Endothelial cell of umbilical vein (primary cell): ENCODE results near the gene LRRC34. TPM values are rescaled to one million over a fixed set of nuclear protein-coding genes. Genes with fewer than 3 reads are reported as not detected.

Source experiments
- BruUV-seq: library from RNA; stranded (reverse); fragments of 400-500 nt; replicated peaks from 2 replicates; lab custom pipeline; 2021; lab: Mats Ljungman, UMichigan
- CTCF ChIA-PET: fragments of 300-600, 350-600 bp; sonication (Branson Sonifier 250); formaldehyde crosslinking; loops from one replicate; lab custom pipeline; 2021; ENCODE audit warnings: antibody characterized with exemption, inconsistent platforms; lab: Charles Lee
- POLR2A ChIA-PET: fragments of 300-600, 350-600 bp; sonication (Branson Sonifier 250); formaldehyde crosslinking; loops from one replicate; lab custom pipeline; 2021; ENCODE audit warnings: antibody characterized with exemption, inconsistent platforms; lab: Charles Lee
- DNase-seq: peaks from one replicate; pipeline ENCODE4 v3.0.0-alpha.2; 2011; ENCODE audit warnings: low read depth, low spot score
- FAIRE-seq: peaks from 2 replicates; lab custom pipeline; 2011; peaks lifted over from hg19 to GRCh38; lab: Jason Lieb, UNC
- H2AFZ ChIP-seq: 2 replicates; pipeline ENCODE4 v1.6.0; 2012; ENCODE audit warnings: low read depth, low read length, control low read depth, inconsistent platforms
- H3K27ac ChIP-seq: 2 replicates; pipeline ENCODE4 v1.5.1; 2011; ENCODE audit warnings: low read depth, mild to moderate bottlenecking, control low read depth, low read length, moderate library complexity; ENCODE audit not compliant: insufficient read depth
- H3K27me3 ChIP-seq, 2 experiments: 2 replicates each; pipeline versions ENCODE4 v1.6.0 to v1.6.1; 2011; ENCODE audit warnings: low read length in 2 of 2, mixed read lengths in 1 of 2; ENCODE audit not compliant: control insufficient read depth in 2 of 2, insufficient read depth in 2 of 2
- H3K36me3 ChIP-seq, 2 experiments: 2 replicates in 1 of 2; 3 replicates in 1 of 2; pipeline ENCODE4 v1.5.1; 2011; ENCODE audit warnings: low read length in 2 of 2, mild to moderate bottlenecking in 1 of 2, moderate library complexity in 1 of 2; ENCODE audit not compliant: control insufficient read depth in 2 of 2, insufficient read depth in 2 of 2; ENCODE audit errors: extremely low read depth in 1 of 2
- H3K4me1 ChIP-seq: 3 replicates; pipeline ENCODE4 v1.5.1; 2011; ENCODE audit warnings: mild to moderate bottlenecking, low read length; ENCODE audit not compliant: control insufficient read depth, insufficient read depth; ENCODE audit errors: extremely low read depth
- H3K4me2 ChIP-seq: 2 replicates; pipeline ENCODE4 v1.6.1; 2011; ENCODE audit warnings: low read length, control low read depth, mixed read lengths; ENCODE audit not compliant: insufficient read depth
- H3K4me3 ChIP-seq, 3 experiments: fragments of 200-600 bp in 1 of 3; sonication (generic), shearing (Covaris generic) in 1 of 3; replicated peaks in 1 of 3; 2 replicates each; pipeline ENCODE4 v1.5.1; 2011 to 2016; ENCODE audit warnings: control low read depth in 3 of 3, low read length in 3 of 3, mild to moderate bottlenecking in 2 of 3, inconsistent platforms in 1 of 3, low read depth in 1 of 3, moderate library complexity in 1 of 3; ENCODE audit not compliant: insufficient read depth in 1 of 3
- H3K79me2 ChIP-seq: 2 replicates; pipeline ENCODE4 v1.6.0; 2012; ENCODE audit warnings: low read length, inconsistent platforms; ENCODE audit not compliant: control insufficient read depth, insufficient read depth
- H3K9ac ChIP-seq: replicated peaks from 2 replicates; pipeline ENCODE3; 2011; ENCODE audit warnings: low read length, control low read depth; ENCODE audit not compliant: insufficient read depth; ENCODE audit errors: extremely low read depth
- H3K9me1 ChIP-seq: replicated peaks from 3 replicates; pipeline ENCODE4 v1.6.0; 2011; ENCODE audit warnings: mild to moderate bottlenecking, low read length; ENCODE audit not compliant: control insufficient read depth, insufficient read depth; ENCODE audit errors: extremely low read depth
- H3K9me3 ChIP-seq: replicated peaks from 2 replicates; pipeline ENCODE4 v1.5.1; 2012; ENCODE audit warnings: low read length, inconsistent platforms; ENCODE audit not compliant: control insufficient read depth, insufficient read depth
- H4K20me1 ChIP-seq: replicated peaks from 2 replicates; pipeline ENCODE3; 2011; ENCODE audit warnings: mild to moderate bottlenecking, low read length; ENCODE audit not compliant: control insufficient read depth, insufficient read depth; ENCODE audit errors: extremely low read depth
- CTCF ChIP-seq, 2 donors: IDR thresholded peaks; 1 replicate in 1 of 2; 2 replicates in 1 of 2; pipeline ENCODE4 v1.5.1; 2011; ENCODE audit warnings: low read length in 2 of 2, mild to moderate bottlenecking in 2 of 2, moderate library complexity in 2 of 2, control low read depth in 1 of 2, inconsistent platforms in 1 of 2, low read depth in 1 of 2; ENCODE audit not compliant: insufficient read depth in 1 of 2; ENCODE audit errors: extremely low read depth in 1 of 2
- EZH2 ChIP-seq: IDR thresholded peaks from 2 replicates; pipeline ENCODE4 v1.6.1; 2012; ENCODE audit warnings: borderline replicate concordance, low read depth, mild to moderate bottlenecking, moderate library complexity, low read length, inconsistent platforms; ENCODE audit not compliant: severe bottlenecking
- FOS ChIP-seq: IDR thresholded peaks from 2 replicates; pipeline ENCODE4 v1.6.1; 2011; ENCODE audit warnings: mild to moderate bottlenecking, low read length, moderate library complexity, borderline replicate concordance; ENCODE audit not compliant: insufficient read depth
- GATA2 ChIP-seq: IDR thresholded peaks from 2 replicates; pipeline ENCODE4 v1.7.0; 2011; ENCODE audit warnings: low read depth, mild to moderate bottlenecking, moderate library complexity, mixed read lengths, low read length; ENCODE audit not compliant: insufficient read length, insufficient read depth
- JUN ChIP-seq: IDR thresholded peaks from 2 replicates; pipeline ENCODE4 v1.6.1; 2011; ENCODE audit warnings: borderline replicate concordance, low read depth; ENCODE audit not compliant: insufficient read length, insufficient read depth
- MYC ChIP-seq: IDR thresholded peaks from one replicate; pipeline ENCODE4 v1.6.1; 2011; ENCODE audit warnings: mild to moderate bottlenecking, low read depth, low read length
- POLR2A ChIP-seq: IDR thresholded peaks from 2 replicates; pipeline ENCODE4 v1.6.1; 2012; ENCODE audit warnings: low read depth, mild to moderate bottlenecking, control low read depth, low read length
- POLR2AphosphoS5 ChIP-seq: IDR thresholded peaks from 2 replicates; pipeline ENCODE4 v1.6.1; 2012; ENCODE audit warnings: low read depth, mild to moderate bottlenecking, control low read depth, low read length, moderate library complexity; ENCODE audit not compliant: insufficient read depth
- dilution Hi-C: fragments of 300-500 bp; cut with MboI; formaldehyde crosslinking; loops from one replicate; pipeline ENCODE4 v1.15.0; 2019; ENCODE audit warnings: low sequenced_read_pairs; ENCODE audit not compliant: extremely low pct_ligation_motif_present
- intact Hi-C: fragments of 100-400 bp; cut with micrococcal nuclease; formaldehyde crosslinking; loops from one replicate; pipeline ENCODE4 v1.10.0; 2022
- polyA plus RNA-seq, 4 experiments: library from polyadenylated mRNA; depleted of rRNA in 3 of 4; stranded (reverse) in 3 of 4; unstranded in 1 of 4; fragments of >200 nt; gene quantifications; 2 replicates each; pipeline versions ENCODE4 v1.2.1 to v1.2.3, GENCODE V29; 2011 to 2012; ENCODE audit warnings: missing spikeins in 1 of 4
- total RNA-seq: library from RNA; stranded (reverse); gene quantifications from 2 replicates; pipeline ENCODE4 v1.2.3, GENCODE V29; 2021
- TF ChIP-seq, protein P1 (sequence below): IDR thresholded peaks from 2 replicates; pipeline ENCODE4 v1.6.1; 2011; ENCODE audit not compliant: insufficient read depth, insufficient read length

Gene LRRC34
- total and polyA plus RNA-seq, 2 donors (not counting 3 experiments of a cell fraction or from before 2014, with no cell fraction given): 0.72 to 2.5 TPM

GRCh38 chr3:169842960-169843359 is 30.3 kb upstream of the LRRC34 start:
- dilution Hi-C loops: no loop called here
- H3K27me3 ChIP-seq: peaks cover 7 to 10% of the 10 kb centered on the region in 2 experiments
- no peak overlapping the region for H3K4me3 ChIP-seq
- FAIRE-seq (no peak), DNase-seq (no peak)
- H3K9me3 ChIP-seq: no peaks in the 10 kb centered on the region
- no peak overlapping the region for H3K27ac ChIP-seq
- ChIA-PET CTCF (interaction anchor here (1.0 kb wide), 1 partner anchor 20 kb away, joined by 3 read pairs; no protein-coding TSS in a partner anchor), POLR2A (no interaction called here)
- H3K9ac ChIP-seq: no peak overlapping the region
- no peak for TF ChIP-seq MYC
- no peaks in the 10 kb centered on the region for H3K4me1 ChIP-seq
- no peaks in the 10 kb centered on the region for H3K9me1 ChIP-seq
- H3K79me2 ChIP-seq: no peaks in the 10 kb centered on the region
- no peaks in the 10 kb centered on the region for H3K36me3 ChIP-seq
- H2AFZ ChIP-seq: no peak overlapping the region
- intact Hi-C loops: no loop called here
- H3K4me2 ChIP-seq: no peak overlapping the region
- H4K20me1 ChIP-seq: no peaks in the 10 kb centered on the region
- no TSS peak for BruUV-seq

DNA sequence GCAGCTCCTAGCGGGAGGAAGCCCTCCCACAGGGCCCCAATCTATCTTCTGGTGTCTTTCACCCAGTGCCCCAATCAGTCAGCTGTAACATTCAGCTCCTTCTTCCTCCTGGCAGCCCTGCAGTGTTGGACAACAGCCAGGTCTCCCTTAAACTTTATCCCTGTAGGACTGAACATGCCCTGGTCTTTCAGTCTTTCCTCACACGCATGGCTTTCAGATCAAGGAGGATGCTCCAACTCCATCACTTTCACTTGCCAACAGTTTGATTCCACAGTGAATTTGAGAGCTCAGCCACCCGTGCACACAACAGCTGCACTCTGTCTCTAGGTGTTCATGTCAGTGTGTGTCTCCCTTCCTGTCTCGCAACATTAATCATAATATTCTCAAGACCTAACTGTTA is 28.5 kb upstream of the LRRC34 start:
- Histone ChIP-seq H3K4me1 (no peaks in the 10 kb centered on the region), H4K20me1 (no peaks in the 10 kb centered on the region), H3K9me1 (no peaks in the 10 kb centered on the region), H2AFZ (no peak overlapping the region), H3K79me2 (no peaks in the 10 kb centered on the region), H3K9me3 (no peaks in the 10 kb centered on the region), H3K4me2 (no peak overlapping the region), H3K9ac (no peak overlapping the region), H3K36me3 (no peaks in the 10 kb centered on the region), H3K27ac (no peak overlapping the region), H3K4me3 (no peak overlapping the region), H3K27me3 (peaks cover 7 to 10% of the 10 kb centered on the region in 2 experiments)
- POLR2A ChIA-PET: no interaction called here
- no TSS peak for BruUV-seq
- dilution Hi-C loops: no loop called here
- no peak for DNase-seq
- CTCF ChIA-PET: no interaction called here
- TF ChIP-seq EZH2 (no peak), CTCF (IDR thresholded peaks at IDR 0.05; ENCODE audit: extremely low read depth in 1 of 2, insufficient read depth in 1 of 2, low read depth in 1 of 2, low read length in 2 of 2) (no peak), GATA2 (no peak), POLR2AphosphoS5 (no peak), POLR2A (no peak), FOS (no peak), JUN (no peak), MYC (no peak)
- TF ChIP-seq, protein P1, sequence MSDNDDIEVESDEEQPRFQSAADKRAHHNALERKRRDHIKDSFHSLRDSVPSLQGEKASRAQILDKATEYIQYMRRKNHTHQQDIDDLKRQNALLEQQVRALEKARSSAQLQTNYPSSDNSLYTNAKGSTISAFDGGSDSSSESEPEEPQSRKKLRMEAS: no peak
- intact Hi-C loops: no loop called here
- FAIRE-seq: no peak
